Stimulated activated CD4-positive, alpha-beta T cell treated with anti-CD3 and anti-CD28 coated beads, Interleukin-4, amount 100 ng/mL, for 24 hours (primary cell): ENCODE results near the gene HNRNPUL1.

Experiments used
- DNase-seq: peaks from one replicate; pipeline ENCODE4 v3.0.0-alpha.2; 2020

Gene HNRNPUL1

GRCh38 chr19:41234512-41235168 lies 29.5 kb upstream of the HNRNPUL1 start:
- DNase-seq: no peak

- DNase-seq: no peak
Observed at GRCh38 chr19:41235480-41235879, 28.7 kb upstream of the HNRNPUL1 start.

- DNase-seq: no peak
Observed at GRCh38 chr19:41238244-41238643, 25.9 kb upstream of the HNRNPUL1 start.

- no peak for DNase-seq
Observed at GRCh38 chr19:41239363-41239762, 24.8 kb upstream of the HNRNPUL1 start.

GRCh38 chr19:41239961-41240574 lies 24.1 kb upstream of the HNRNPUL1 start:
- no peak for DNase-seq

GRCh38 chr19:41241859-41242258 lies 22.3 kb upstream of the HNRNPUL1 start:
- no peak for DNase-seq

GRCh38 chr19:41244117-41244516 lies 20.1 kb upstream of the HNRNPUL1 start:
- DNase-seq: no peak

- no peak for DNase-seq
Observed at GRCh38 chr19:41245843-41246242, 18.3 kb upstream of the HNRNPUL1 start.

GRCh38 chr19:41248895-41249294 lies 15.3 kb upstream of the HNRNPUL1 start:
- no peak for DNase-seq

- no peak for DNase-seq
Observed at GRCh38 chr19:41249707-41250423, 14.3 kb upstream of the HNRNPUL1 start.

- DNase-seq: no peak
Observed at GRCh38 chr19:41253660-41254059, 10.5 kb upstream of the HNRNPUL1 start.

- DNase-seq: no peak
Observed at GRCh38 chr19:41255171-41255570, 9.0 kb upstream of the HNRNPUL1 start.

GRCh38 chr19:41261474-41262190 lies 2.5 kb upstream of the HNRNPUL1 start:
- no peak for DNase-seq

GRCh38 chr19:41263042-41263849 lies 926 bp upstream of the HNRNPUL1 start:
- DNase-seq: peak; percentile 90

GRCh38 chr19:41264581-41265394 lies 616 bp downstream of the HNRNPUL1 start:
- DNase-seq: peak; percentile 72

- DNase-seq: no peak
Observed at GRCh38 chr19:41265395-41266153, 1.4 kb downstream of the HNRNPUL1 start.

GRCh38 chr19:41269055-41269454 lies 4.9 kb downstream of the HNRNPUL1 start:
- no peak for DNase-seq

- no peak for DNase-seq
Observed at GRCh38 chr19:41269571-41269970, 5.4 kb downstream of the HNRNPUL1 start.

- no peak for DNase-seq
Observed at GRCh38 chr19:41273076-41273475, 8.9 kb downstream of the HNRNPUL1 start.

- DNase-seq: no peak
Observed at GRCh38 chr19:41274802-41275201, 10.6 kb downstream of the HNRNPUL1 start.

- DNase-seq: no peak
Observed at GRCh38 chr19:41276231-41276630, 12.1 kb downstream of the HNRNPUL1 start.
